GM19438 (cell line): ENCODE data around the gene TDP2.
"Not testable (repeated sequence)": the region's sequence is repeated elsewhere in the genome, so short reads cannot be mapped to it uniquely, and the experiment has no call there.

Experiments used
- ATAC-seq: cut with Tn5 transposase; IDR thresholded peaks from one replicate; pipeline ENCODE4 v1.9.1; 2021; ENCODE audit warnings: low read depth; ENCODE audit not compliant: unreplicated experiment

The TDP2 gene

GRCh38 chr6:24655215-24655614, 11.5 kb downstream of the TDP2 start:
- ATAC-seq, result no peak

GRCh38 chr6:24650365-24650764, 16.3 kb downstream of the TDP2 start:
- ATAC-seq, result no peak

- no peak for ATAC-seq
These were observed 17.0 kb downstream of the TDP2 start for GRCh38 chr6:24649691-24650090.

GRCh38 chr6:24648276-24648675, 18.4 kb downstream of the TDP2 start:
- no peak for ATAC-seq

GRCh38 chr6:24646771-24647170, 19.9 kb downstream of the TDP2 start:
- no peak for ATAC-seq

GRCh38 chr6:24644377-24644776, 22.3 kb downstream of the TDP2 start:
- ATAC-seq, result no peak

- ATAC-seq, result no peak
These were observed 22.8 kb downstream of the TDP2 start for GRCh38 chr6:24643920-24644319.

GRCh38 chr6:24642061-24642460, 24.6 kb downstream of the TDP2 start:
- ATAC-seq, result no peak

GRCh38 chr6:24640631-24641030, 26.1 kb downstream of the TDP2 start:
- not testable (repeated sequence) for ATAC-seq

- ATAC-seq, result no peak
These were observed 26.5 kb downstream of the TDP2 start for GRCh38 chr6:24640166-24640565.

- no peak for ATAC-seq
These were observed 30.0 kb downstream of the TDP2 start for GRCh38 chr6:24636681-24637080.

- no peak for ATAC-seq
These were observed 34.1 kb downstream of the TDP2 start for GRCh38 chr6:24632573-24632972.

GRCh38 chr6:24631671-24632070, 35.0 kb downstream of the TDP2 start:
- no peak for ATAC-seq

- no peak for ATAC-seq
These were observed 35.7 kb downstream of the TDP2 start for GRCh38 chr6:24630856-24631505.

GRCh38 chr6:24621626-24622289, 44.9 kb downstream of the TDP2 start:
- ATAC-seq, result no peak

- ATAC-seq, result no peak
These were observed 46.1 kb downstream of the TDP2 start for GRCh38 chr6:24620637-24621036.

GRCh38 chr6:24619661-24620060, 47.0 kb downstream of the TDP2 start:
- ATAC-seq, result no peak

GRCh38 chr6:24614648-24615047, 52.1 kb downstream of the TDP2 start:
- no peak for ATAC-seq

- ATAC-seq, result no peak
These were observed 52.7 kb downstream of the TDP2 start for GRCh38 chr6:24614043-24614420.

- ATAC-seq, result no peak
These were observed 53.2 kb downstream of the TDP2 start for GRCh38 chr6:24613361-24614042.

GRCh38 chr6:24610672-24611071, 56.0 kb downstream of the TDP2 start:
- ATAC-seq, result no peak
